Osteoblast (primary cell): Measurements from ENCODE around the gene SHLD2. TPM values are rescaled to one million over a fixed set of nuclear protein-coding genes. Genes with fewer than 3 reads are reported as not detected.
A peak's percentile ranks its signal among the peaks of the same experiment; 100 is the strongest.
"Not testable (repeated sequence)": the region's sequence is repeated elsewhere in the genome, so short reads cannot be mapped to it uniquely, and the experiment has no call there.

Source experiments
- DNase-seq: peaks from one replicate; pipeline ENCODE4 v3.0.0; 2011; ENCODE audit warnings: low spot score, mixed read lengths; ENCODE audit not compliant: insufficient read length; ENCODE audit errors: missing footprints
- H2AFZ ChIP-seq: 2 replicates; pipeline ENCODE4 v1.6.0; 2011; ENCODE audit warnings: mild to moderate bottlenecking, low read length
- H3K27ac ChIP-seq: 2 replicates; pipeline ENCODE4 v1.5.1; 2011; ENCODE audit warnings: mild to moderate bottlenecking, low read depth, low read length, moderate library complexity
- H3K27me3 ChIP-seq: 2 replicates; pipeline ENCODE4 v1.6.0; 2012; ENCODE audit warnings: mild to moderate bottlenecking, control low read depth, inconsistent platforms, low read length, moderate library complexity; ENCODE audit not compliant: insufficient read depth
- H3K36me3 ChIP-seq: 2 replicates; pipeline ENCODE4 v1.5.1; 2011; ENCODE audit warnings: mild to moderate bottlenecking, low read length, control low read depth, moderate library complexity; ENCODE audit not compliant: insufficient read depth
- H3K4me1 ChIP-seq: 2 replicates; pipeline ENCODE4 v1.5.1; 2011; ENCODE audit warnings: mild to moderate bottlenecking, low read length, control low read depth, moderate library complexity; ENCODE audit not compliant: insufficient read depth
- H3K4me2 ChIP-seq: 2 replicates; pipeline ENCODE4 v1.6.0; 2011; ENCODE audit warnings: mild to moderate bottlenecking, low read length; ENCODE audit not compliant: insufficient read depth
- H3K4me3 ChIP-seq: fragments of 200-600 bp; sonication (generic); 3 replicates; pipeline ENCODE4 v1.5.1; 2012; ENCODE audit warnings: mild to moderate bottlenecking, low read length, inconsistent platforms; ENCODE audit not compliant: insufficient read depth
- H3K79me2 ChIP-seq: 2 replicates; pipeline ENCODE4 v1.6.0; 2012; ENCODE audit warnings: mild to moderate bottlenecking, low read length, control low read depth, inconsistent platforms; ENCODE audit not compliant: insufficient read depth
- H3K9me3 ChIP-seq: 2 replicates; pipeline ENCODE4 v1.5.1; 2011; ENCODE audit warnings: low read depth, low read length, control low read depth
- H4K20me1 ChIP-seq: 2 replicates; pipeline ENCODE4 v1.6.0; 2012; ENCODE audit warnings: mild to moderate bottlenecking, low read length, control low read depth; ENCODE audit not compliant: insufficient read depth
- total RNA-seq: library from RNA; depleted of rRNA; stranded (reverse); fragments of >200 nt; gene quantifications from 2 replicates; pipeline ENCODE4 v1.2.3, GENCODE V29; 2012

Gene SHLD2
- total RNA-seq, 1 donor, result 40.9 TPM

- not testable (repeated sequence) for H3K9me3 ChIP-seq, DNase-seq, H3K4me3 ChIP-seq, H3K79me2 ChIP-seq, H3K4me2 ChIP-seq, H3K36me3 ChIP-seq, H4K20me1 ChIP-seq, H2AFZ ChIP-seq, H3K4me1 ChIP-seq, H3K27me3 ChIP-seq, H3K27ac ChIP-seq
Observed at GRCh38 chr10:87170705-87171104, 75.7 kb downstream of the SHLD2 start.

GRCh38 chr10:87171670-87172069, 76.7 kb downstream of the SHLD2 start:
- not testable (repeated sequence) for H3K4me1 ChIP-seq, H3K79me2 ChIP-seq, H3K9me3 ChIP-seq, H4K20me1 ChIP-seq, H2AFZ ChIP-seq, H3K4me3 ChIP-seq, H3K36me3 ChIP-seq, H3K27ac ChIP-seq, H3K27me3 ChIP-seq, H3K4me2 ChIP-seq, DNase-seq

GRCh38 chr10:87172178-87172577, 77.2 kb downstream of the SHLD2 start:
- H3K4me3 ChIP-seq, result not testable (repeated sequence)

GRCh38 chr10:87177587-87177986, 82.6 kb downstream of the SHLD2 start:
- H2AFZ ChIP-seq, H3K4me3 ChIP-seq, H3K4me2 ChIP-seq, H3K79me2 ChIP-seq, H3K4me1 ChIP-seq, H4K20me1 ChIP-seq, H3K27ac ChIP-seq, DNase-seq, H3K9me3 ChIP-seq, H3K36me3 ChIP-seq, H3K27me3 ChIP-seq: not testable (repeated sequence)

More at GRCh38 chr10:87172178-87172577, 77.2 kb downstream of the SHLD2 start:
- not testable (repeated sequence) for H3K36me3 ChIP-seq, H3K79me2 ChIP-seq, DNase-seq, H3K27ac ChIP-seq, H3K4me1 ChIP-seq, H3K27me3 ChIP-seq, H2AFZ ChIP-seq, H3K9me3 ChIP-seq, H3K4me2 ChIP-seq, H4K20me1 ChIP-seq

- H3K27ac ChIP-seq, H3K9me3 ChIP-seq, H3K79me2 ChIP-seq, H3K4me1 ChIP-seq, H4K20me1 ChIP-seq, H3K4me3 ChIP-seq, DNase-seq, H3K27me3 ChIP-seq, H3K36me3 ChIP-seq, H3K4me2 ChIP-seq, H2AFZ ChIP-seq: not testable (repeated sequence)
Observed at GRCh38 chr10:87184421-87184820, 89.4 kb downstream of the SHLD2 start.

GRCh38 chr10:87186016-87186415, 91.0 kb downstream of the SHLD2 start:
- H2AFZ ChIP-seq, H3K36me3 ChIP-seq, H3K9me3 ChIP-seq, H3K4me2 ChIP-seq, DNase-seq, H3K27me3 ChIP-seq, H3K79me2 ChIP-seq, H3K27ac ChIP-seq, H4K20me1 ChIP-seq, H3K4me3 ChIP-seq, H3K4me1 ChIP-seq: not testable (repeated sequence)

GRCh38 chr10:87187573-87187972, 92.6 kb downstream of the SHLD2 start:
- H4K20me1 ChIP-seq, H3K9me3 ChIP-seq, H3K27ac ChIP-seq, H3K4me3 ChIP-seq, DNase-seq, H3K79me2 ChIP-seq, H3K36me3 ChIP-seq, H3K4me2 ChIP-seq, H3K27me3 ChIP-seq, H3K4me1 ChIP-seq, H2AFZ ChIP-seq: not testable (repeated sequence)

GRCh38 chr10:87191841-87192240, 96.8 kb downstream of the SHLD2 start:
- H2AFZ ChIP-seq, H3K27me3 ChIP-seq, H3K9me3 ChIP-seq, H3K4me2 ChIP-seq, H4K20me1 ChIP-seq, H3K79me2 ChIP-seq, H3K36me3 ChIP-seq, H3K4me3 ChIP-seq, H3K27ac ChIP-seq, DNase-seq, H3K4me1 ChIP-seq: not testable (repeated sequence)

- H3K4me1 ChIP-seq, H3K27me3 ChIP-seq, H3K36me3 ChIP-seq, H2AFZ ChIP-seq, H3K9me3 ChIP-seq, H4K20me1 ChIP-seq, H3K79me2 ChIP-seq: not testable (repeated sequence)
- DNase-seq, result peak; percentile 13
- H3K27ac ChIP-seq, result peak overlapping the region; percentile 56
- peak overlapping the region; percentile 84 for H3K4me2 ChIP-seq
- H3K4me3 ChIP-seq, result peak overlapping the region; percentile 62
Observed at GRCh38 chr10:87200924-87201323, 105.9 kb downstream of the SHLD2 start.
